Mesothelial cell of epicardium (in vitro differentiated cells): Measurements from ENCODE around the gene SH3RF3. TPM values are rescaled to one million over a fixed set of nuclear protein-coding genes. Genes with fewer than 3 reads are reported as not detected.

Experiments
- DNase-seq, 2 experiments: peaks; one replicate each; pipeline ENCODE4 v3.0.0; 2021; ENCODE audit warnings: low spot score in 2 of 2; ENCODE audit not compliant: unreplicated experiment in 2 of 2
- H3K27ac Mint-ChIP-seq: 2 replicates; pipeline ENCODE4 v1.8.0; 2021; ENCODE audit warnings: mixed read lengths
- H3K27me3 Mint-ChIP-seq: 2 replicates; pipeline ENCODE4 v1.8.0; 2021; ENCODE audit warnings: low read depth, mixed read lengths
- H3K36me3 Mint-ChIP-seq: 2 replicates; pipeline ENCODE4 v1.8.0; 2021; ENCODE audit warnings: mixed read lengths
- H3K4me1 Mint-ChIP-seq: 2 replicates; pipeline ENCODE4 v1.8.0; 2021; ENCODE audit warnings: mixed read lengths
- H3K4me3 Mint-ChIP-seq: 2 replicates; pipeline ENCODE4 v1.8.0; 2021; ENCODE audit warnings: mild to moderate bottlenecking, moderate library complexity, mixed read lengths
- H3K9me3 Mint-ChIP-seq: 2 replicates; pipeline ENCODE4 v1.8.0; 2021; ENCODE audit warnings: mixed read lengths
- CTCF ChIP-seq: fragments of 200-600 bp; sonication (generic); IDR thresholded peaks from one replicate; pipeline ENCODE4 v1.5.0; 2021; ENCODE audit warnings: antibody characterized with exemption; ENCODE audit not compliant: unreplicated experiment
- total RNA-seq: library from RNA; stranded (reverse); gene quantifications from 3 replicates; pipeline ENCODE4 v1.2.1, GENCODE V29; 2021

Gene SH3RF3
- total RNA-seq, 1 donor from 2014 or later: 2.7 TPM

- Mint-ChIP-seq H3K4me3 (no peak overlapping the region), H3K36me3 (no peaks in the 10 kb centered on the region), H3K27me3 (peaks cover 5% of the 10 kb centered on the region), H3K27ac (no peak overlapping the region), H3K4me1 (no peaks in the 10 kb centered on the region), H3K9me3 (peaks cover 2% of the 10 kb centered on the region)
- DNase-seq: no peak
- TF ChIP-seq CTCF: no peak
Measured at GRCh38 chr2:109299536-109299935, 170.5 kb downstream of the SH3RF3 start.

- DNase-seq: no peak
- Mint-ChIP-seq H3K4me1 (no peaks in the 10 kb centered on the region), H3K27me3 (peaks cover 7% of the 10 kb centered on the region), H3K36me3 (no peaks in the 10 kb centered on the region), H3K4me3 (no peak overlapping the region), H3K9me3 (no peaks in the 10 kb centered on the region), H3K27ac (no peak overlapping the region)
- TF ChIP-seq CTCF: no peak
Measured at GRCh38 chr2:109300582-109300981, 171.6 kb downstream of the SH3RF3 start.

- no peak for TF ChIP-seq CTCF
- no peaks in the 10 kb centered on the region for H3K4me1 Mint-ChIP-seq
- no peaks in the 10 kb centered on the region for H3K9me3 Mint-ChIP-seq
- no peaks in the 10 kb centered on the region for H3K36me3 Mint-ChIP-seq
- no peak overlapping the region for H3K27ac Mint-ChIP-seq
- H3K27me3 Mint-ChIP-seq: peaks cover 11% of the 10 kb centered on the region
- no peak overlapping the region for H3K4me3 Mint-ChIP-seq
- DNase-seq: no peak
Measured at GRCh38 chr2:109301746-109302145, 172.7 kb downstream of the SH3RF3 start.

- Mint-ChIP-seq H3K4me1 (no peaks in the 10 kb centered on the region), H3K4me3 (no peak overlapping the region), H3K27me3 (peaks cover 12% of the 10 kb centered on the region), H3K9me3 (no peaks in the 10 kb centered on the region), H3K27ac (no peak overlapping the region), H3K36me3 (no peaks in the 10 kb centered on the region)
- no peak for TF ChIP-seq CTCF
- no peak for DNase-seq
Measured at GRCh38 chr2:109302319-109302718, 173.3 kb downstream of the SH3RF3 start.

GRCh38 chr2:109304242-109304641, 175.2 kb downstream of the SH3RF3 start:
- no peak overlapping the region for H3K4me3 Mint-ChIP-seq
- no peaks in the 10 kb centered on the region for H3K9me3 Mint-ChIP-seq
- no peaks in the 10 kb centered on the region for H3K36me3 Mint-ChIP-seq
- peaks cover 12% of the 10 kb centered on the region for H3K27me3 Mint-ChIP-seq
- H3K4me1 Mint-ChIP-seq: no peaks in the 10 kb centered on the region
- no peak for DNase-seq
- H3K27ac Mint-ChIP-seq: no peak overlapping the region
- TF ChIP-seq CTCF: no peak
